ENCODE data around the gene AMDHD2.

DNA sequence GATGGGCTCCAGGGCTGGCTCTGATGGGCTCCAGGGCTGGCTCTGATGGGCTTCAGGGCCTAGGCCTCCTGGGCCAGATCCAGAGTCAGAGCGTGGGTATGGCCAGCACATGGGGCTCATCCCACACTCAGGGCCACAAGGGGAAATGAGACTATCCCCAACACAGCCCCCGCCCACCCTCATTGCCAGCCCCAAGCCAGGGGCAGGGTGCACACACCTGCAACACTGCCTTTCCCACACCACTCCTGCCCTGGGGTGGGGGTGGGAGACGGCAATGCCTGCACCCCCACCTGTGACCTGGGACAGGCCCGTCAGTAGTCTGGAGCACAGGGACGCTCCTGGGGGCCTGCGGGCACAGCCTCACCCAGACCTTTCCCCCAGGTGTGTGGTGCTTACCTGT, 20.7 kb upstream of the AMDHD2 start:
- no peak for TF ChIP-seq FOXA1 (IDR thresholded peaks at IDR 0.05)
- TF ChIP-seq BHLHE40 (IDR thresholded peaks at IDR 0.05; ENCODE audit: borderline replicate concordance), result no peak
- no peak for TF ChIP-seq FOXM1 (IDR thresholded peaks at IDR 0.05; ENCODE audit: borderline replicate concordance)
- TF ChIP-seq FOXK2 (IDR thresholded peaks at IDR 0.05), result no peak
- TF ChIP-seq ELF4 (IDR thresholded peaks at IDR 0.05), result no peak
- no peak for TF ChIP-seq SUZ12 (IDR thresholded peaks at IDR 0.05)
- no peak for TF ChIP-seq ZNF384 (IDR thresholded peaks at IDR 0.05)
- no peak for TF ChIP-seq LEF1 (IDR thresholded peaks at IDR 0.05; ENCODE audit: borderline replicate concordance)
- TF ChIP-seq SP1 (IDR thresholded peaks at IDR 0.05), result no peak
- TF ChIP-seq TARDBP (IDR thresholded peaks at IDR 0.05), result no peak
- no peak for TF ChIP-seq L3MBTL2 (conservative IDR thresholded peaks at IDR 0.05)
- TF ChIP-seq NFRKB (IDR thresholded peaks at IDR 0.05), result no peak

All from HEK293T (cell line).